ENCODE measurements around the gene REXO4. TPM values are rescaled to one million over a fixed set of nuclear protein-coding genes. Genes with fewer than 3 reads are reported as not detected.
A peak's percentile ranks its signal among the peaks of the same experiment; 100 is the strongest.

The REXO4 gene
- total and polyA plus RNA-seq, 2 donors (not counting 3 experiments of a cell fraction or from before 2014, with no cell fraction given) = 19.5 to 29.5 TPM

DNA sequence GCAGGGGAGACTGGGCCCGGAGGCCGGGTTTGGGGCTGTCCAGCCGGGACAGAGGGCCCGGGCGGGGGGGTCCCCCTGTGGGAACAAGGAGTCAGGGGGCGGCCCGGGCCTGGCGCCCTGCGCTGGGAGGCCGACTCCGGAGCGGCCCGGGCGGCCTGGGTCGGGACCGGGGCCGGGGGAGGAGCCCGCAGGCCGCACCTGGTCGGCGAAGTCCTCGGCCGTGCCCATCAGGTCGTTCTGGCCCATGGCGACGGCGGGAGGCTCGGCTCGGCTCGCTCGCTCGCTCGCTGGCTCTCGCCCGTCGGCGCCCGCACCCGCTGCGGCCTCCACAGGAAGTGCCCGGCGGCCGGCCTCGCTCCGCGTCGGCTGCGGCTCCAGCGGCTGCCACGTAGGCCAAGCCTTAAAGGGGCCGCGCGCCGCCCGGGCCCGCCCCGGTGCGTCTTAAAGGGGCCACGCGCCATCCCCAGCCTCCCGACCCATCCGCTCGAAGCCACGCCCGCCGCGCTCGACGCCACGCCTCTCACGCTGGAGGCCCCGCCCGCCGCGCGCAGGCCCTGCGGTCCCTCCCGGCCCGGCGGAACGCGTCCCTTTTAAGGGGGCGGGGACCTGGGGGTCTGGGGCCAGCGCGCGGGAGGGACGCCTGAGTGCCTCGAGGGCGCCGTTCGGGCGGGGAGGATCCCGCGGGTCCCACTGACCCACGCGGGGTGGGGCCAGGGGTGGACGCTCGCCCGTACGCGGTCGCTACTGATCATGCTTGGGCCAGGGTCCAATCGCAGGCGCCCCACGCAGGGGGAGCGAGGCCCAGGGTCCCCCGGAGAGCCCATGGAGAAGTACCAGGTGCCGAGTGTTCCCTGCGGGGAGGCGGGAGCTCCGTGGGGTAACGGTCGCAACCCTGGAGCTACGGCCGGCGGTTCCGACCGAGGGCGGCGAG lies 41.8 kb downstream of the REXO4 start, which contains the start of the genes STKLD1 and SURF4:
STKLD1 (plus strand) TSS at position 643 of the 931 bp plus-strand sequence; CDS start at position 751, 108 bp downstream.
SURF4 (minus strand) TSS at position 337 of the 931 bp plus-strand sequence; CDS start at position 246, 91 bp downstream.
- intact Hi-C loops (cut with micrococcal nuclease) = loop anchor here (1.0 to 2.0 kb wide), 4 partner anchors 20 to 40 kb away; partner anchors contain the start of genes MED22, RPL7A, SURF1 and SURF2
- DNase-seq (ENCODE audit: low read depth, low spot score) (peak; percentile 98), FAIRE-seq (peak; percentile 92)
- Histone ChIP-seq H3K27ac (ENCODE audit: insufficient read depth, low read depth, low read length) (peak within 1 kb of the TSS; percentile 85), H3K4me1 (ENCODE audit: control insufficient read depth, extremely low read depth, insufficient read depth, low read length) (peaks cover 10% of the 10 kb centered on the region), H3K79me2 (ENCODE audit: control insufficient read depth, insufficient read depth, low read length) (peaks cover 48% of the 10 kb centered on the region), H3K4me2 (ENCODE audit: insufficient read depth, low read length) (peak within 1 kb of the TSS; percentile 90), H3K36me3 (ENCODE audit: control insufficient read depth in 2 of 2, extremely low read depth in 1 of 2, insufficient read depth in 2 of 2, low read length in 2 of 2) (peaks cover 5 to 12% of the 10 kb centered on the region in 2 experiments), H2AFZ (ENCODE audit: low read depth, low read length) (peak within 1 kb of the TSS; percentile 77), H3K9ac (replicated peaks; ENCODE audit: extremely low read depth, insufficient read depth, low read length) (peak within 1 kb of the TSS; percentile 97), H3K27me3 (ENCODE audit: control insufficient read depth in 2 of 2, insufficient read depth in 2 of 2, low read length in 2 of 2) (no peaks in the 10 kb centered on the region), H3K9me3 (replicated peaks; ENCODE audit: control insufficient read depth, insufficient read depth, low read length) (no peaks in the 10 kb centered on the region), H4K20me1 (replicated peaks; ENCODE audit: control insufficient read depth, extremely low read depth, insufficient read depth, low read length) (peaks cover 2% of the 10 kb centered on the region), H3K4me3 (replicated peaks in 1 of 3; ENCODE audit: insufficient read depth in 1 of 3, low read depth in 1 of 3, low read length in 3 of 3) (peak within 1 kb of the TSS; percentile 76 to 99 (median 99)), H3K9me1 (replicated peaks; ENCODE audit: control insufficient read depth, extremely low read depth, insufficient read depth, low read length) (no peaks in the 10 kb centered on the region)
- ChIA-PET CTCF (interaction anchor here (0.8 to 3.2 kb wide), 6 partner anchors 8 to 190 kb away, joined by 3 to 10 read pairs (median 3); no protein-coding TSS in a partner anchor), POLR2A (interaction anchor here (1.5 to 1.8 kb wide), 2 partner anchors 28 kb away, joined by 6 to 10 read pairs; partner anchors contain the start of genes MED22 and RPL7A)
- BruUV-seq (replicated peaks) = no TSS peak
- TF ChIP-seq EZH2 (IDR thresholded peaks at IDR 0.05; ENCODE audit: borderline replicate concordance, low read depth, low read length, severe bottlenecking) (no peak), FOS (IDR thresholded peaks at IDR 0.05; ENCODE audit: borderline replicate concordance, insufficient read depth, low read length) (no peak), MAX (IDR thresholded peaks at IDR 0.05; ENCODE audit: insufficient read depth, insufficient read length) (peak; percentile 18), POLR2AphosphoS5 (IDR thresholded peaks at IDR 0.05; ENCODE audit: insufficient read depth, low read depth, low read length) (peak; percentile 95), MYC (IDR thresholded peaks at IDR 0.05; ENCODE audit: low read depth, low read length) (no peak), GATA2 (IDR thresholded peaks at IDR 0.05; ENCODE audit: insufficient read depth, insufficient read length, low read depth, low read length) (no peak), JUN (IDR thresholded peaks at IDR 0.05; ENCODE audit: borderline replicate concordance, insufficient read depth, insufficient read length, low read depth) (no peak), POLR2A (IDR thresholded peaks at IDR 0.05; ENCODE audit: low read depth, low read length) (peak; percentile 84)
- dilution Hi-C loops (cut with MboI; ENCODE audit: extremely low pct_ligation_motif_present, low sequenced_read_pairs) = no loop called here

Measured in endothelial cell of umbilical vein (primary cell).